OCI-LY7 (cell line): ENCODE results near the gene JOSD2. TPM values are rescaled to one million over a fixed set of nuclear protein-coding genes. Genes with fewer than 3 reads are reported as not detected.

Source experiments
- BruUV-seq: library from RNA; stranded (reverse); fragments of 400-500 nt; replicated peaks from 2 replicates; lab custom pipeline; 2021; lab: Mats Ljungman, UMichigan
- CTCF ChIA-PET: fragments of 300-600 bp; sonication (Branson Sonifier 250); formaldehyde crosslinking; loops from one replicate; lab custom pipeline; 2022; ENCODE audit warnings: antibody characterized with exemption; ENCODE audit not compliant: unreplicated experiment; lab: Charles Lee
- POLR2A ChIA-PET: fragments of 300-600 bp; sonication (Branson Sonifier 250); formaldehyde crosslinking; loops from one replicate; lab custom pipeline; 2022; ENCODE audit warnings: antibody characterized with exemption; lab: Charles Lee
- DNase-seq: peaks from one replicate; pipeline ENCODE4 v3.0.0-alpha.2; 2015; ENCODE audit warnings: low spot score
- H2AFZ ChIP-seq: fragments of 200-600 bp; sonication (generic), shearing (Covaris generic); 2 replicates; pipeline ENCODE4 v1.6.1; 2014; ENCODE audit warnings: mild to moderate bottlenecking, antibody characterized with exemption, low read length, moderate library complexity
- H3K27ac ChIP-seq: fragments of 200-600 bp; sonication (generic); 2 replicates; pipeline ENCODE4 v1.5.1; 2014; ENCODE audit warnings: mixed run types, low read depth, mild to moderate bottlenecking, moderate library complexity, low read length, inconsistent platforms; ENCODE audit not compliant: poor library complexity, severe bottlenecking
- H3K36me3 ChIP-seq: fragments of 200-600 bp; sonication (generic); 2 replicates; pipeline ENCODE4 v1.6.1; 2014; ENCODE audit warnings: mild to moderate bottlenecking, antibody characterized with exemption, low read length, moderate library complexity, mixed read lengths; ENCODE audit not compliant: insufficient read depth
- H3K4me1 ChIP-seq: fragments of 200-600 bp; sonication (generic); 2 replicates; pipeline ENCODE4 v1.5.1; 2014; ENCODE audit warnings: mild to moderate bottlenecking, low read length; ENCODE audit not compliant: insufficient read depth, poor library complexity, severe bottlenecking
- H3K4me2 ChIP-seq: fragments of 200-600 bp; sonication (generic); 2 replicates; pipeline ENCODE4 v1.6.1; 2014; ENCODE audit warnings: mild to moderate bottlenecking, low read length
- H3K4me3 ChIP-seq: fragments of 200-600 bp; sonication (generic); 2 replicates; pipeline ENCODE4 v1.5.1; 2014; ENCODE audit warnings: mild to moderate bottlenecking, low read depth, low read length; ENCODE audit not compliant: poor library complexity, severe bottlenecking
- H3K79me2 ChIP-seq: fragments of 200-600 bp; sonication (generic); 2 replicates; pipeline ENCODE4 v1.6.1; 2016; ENCODE audit warnings: low read depth, mild to moderate bottlenecking, low read length, moderate library complexity, mixed read lengths; ENCODE audit not compliant: insufficient read depth
- H3K9me2 ChIP-seq: fragments of 200-600 bp; sonication (generic); 2 replicates; pipeline ENCODE4 v1.6.1; 2016; ENCODE audit warnings: mild to moderate bottlenecking, low read length, mixed read lengths; ENCODE audit not compliant: insufficient read depth
- H3K9me3 ChIP-seq: fragments of 200-600 bp; sonication (generic); 2 replicates; pipeline ENCODE4 v1.6.1; 2014; ENCODE audit warnings: mild to moderate bottlenecking, mixed run types, low read length, mixed read lengths
- H4K20me1 ChIP-seq: fragments of 200-600 bp; sonication (generic); 2 replicates; pipeline ENCODE4 v1.6.1; 2014; ENCODE audit warnings: mild to moderate bottlenecking, antibody characterized with exemption, low read length, moderate library complexity, mixed read lengths; ENCODE audit not compliant: insufficient read depth
- EZH2phosphoT487 ChIP-seq: fragments of 200-600 bp; sonication (generic); IDR thresholded peaks from 2 replicates; pipeline ENCODE4 v1.6.1; 2018; ENCODE audit warnings: low read depth, borderline replicate concordance, mild to moderate bottlenecking, mixed run types, antibody characterized with exemption, low read length, moderate library complexity, mixed read lengths
- intact Hi-C: fragments of 100-400 bp; cut with micrococcal nuclease; formaldehyde crosslinking; loops from one replicate; pipeline ENCODE4 v1.10.0; 2022; ENCODE audit not compliant: unreplicated experiment
- total RNA-seq, 2 experiments: library from RNA; depleted of rRNA in 1 of 2; stranded (reverse); fragments of >200 nt in 1 of 2; shearing (Covaris generic) in 1 of 2; gene quantifications; 2 replicates each; pipeline ENCODE4 v1.2.3, GENCODE V29; 2014 to 2022
- TF ChIP-seq, protein P1 (sequence below): fragments of 200-600 bp; sonication (generic); conservative IDR thresholded peaks from 2 replicates; pipeline ENCODE4 v1.5.1; 2014; ENCODE audit warnings: mild to moderate bottlenecking, antibody characterized with exemption, low read length, moderate library complexity, mixed read lengths

Gene JOSD2
- total RNA-seq, 2 experiments from 2014 or later, result 13.0 to 17.8 TPM

DNA sequence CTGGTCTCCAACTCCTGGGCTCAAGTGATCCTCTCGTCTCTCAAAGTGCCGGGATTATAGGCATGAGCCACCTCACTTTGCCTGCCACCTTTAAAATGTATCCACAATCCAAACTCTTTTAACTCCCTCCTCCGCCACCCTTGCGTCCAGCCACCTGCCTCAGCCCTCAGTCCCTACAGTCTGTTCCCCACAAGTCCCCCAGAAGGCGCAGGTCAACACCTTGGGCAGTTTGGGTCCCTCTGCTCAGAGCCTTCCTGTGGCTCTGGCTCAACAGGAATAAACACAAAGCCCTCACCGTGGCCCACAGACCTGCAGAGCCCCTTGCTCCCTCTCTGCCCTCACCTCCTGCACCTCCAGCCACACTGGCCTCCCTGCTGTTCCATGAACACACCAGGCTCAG lies 42.2 kb downstream of the JOSD2 start:
- Histone ChIP-seq H3K79me2 (no peaks in the 10 kb centered on the region), H4K20me1 (no peaks in the 10 kb centered on the region), H3K4me1 (no peaks in the 10 kb centered on the region), H3K9me2 (no peaks in the 10 kb centered on the region), H3K4me2 (no peak overlapping the region), H3K27ac (no peak overlapping the region), H3K36me3 (no peaks in the 10 kb centered on the region), H3K4me3 (no peak overlapping the region), H3K9me3 (no peaks in the 10 kb centered on the region), H2AFZ (no peak overlapping the region)
- no peak for DNase-seq
- TF ChIP-seq, protein P1, sequence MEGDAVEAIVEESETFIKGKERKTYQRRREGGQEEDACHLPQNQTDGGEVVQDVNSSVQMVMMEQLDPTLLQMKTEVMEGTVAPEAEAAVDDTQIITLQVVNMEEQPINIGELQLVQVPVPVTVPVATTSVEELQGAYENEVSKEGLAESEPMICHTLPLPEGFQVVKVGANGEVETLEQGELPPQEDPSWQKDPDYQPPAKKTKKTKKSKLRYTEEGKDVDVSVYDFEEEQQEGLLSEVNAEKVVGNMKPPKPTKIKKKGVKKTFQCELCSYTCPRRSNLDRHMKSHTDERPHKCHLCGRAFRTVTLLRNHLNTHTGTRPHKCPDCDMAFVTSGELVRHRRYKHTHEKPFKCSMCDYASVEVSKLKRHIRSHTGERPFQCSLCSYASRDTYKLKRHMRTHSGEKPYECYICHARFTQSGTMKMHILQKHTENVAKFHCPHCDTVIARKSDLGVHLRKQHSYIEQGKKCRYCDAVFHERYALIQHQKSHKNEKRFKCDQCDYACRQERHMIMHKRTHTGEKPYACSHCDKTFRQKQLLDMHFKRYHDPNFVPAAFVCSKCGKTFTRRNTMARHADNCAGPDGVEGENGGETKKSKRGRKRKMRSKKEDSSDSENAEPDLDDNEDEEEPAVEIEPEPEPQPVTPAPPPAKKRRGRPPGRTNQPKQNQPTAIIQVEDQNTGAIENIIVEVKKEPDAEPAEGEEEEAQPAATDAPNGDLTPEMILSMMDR, result no peak
- no peak for TF ChIP-seq EZH2phosphoT487
- intact Hi-C loops, result no loop called here
- ChIA-PET CTCF (no interaction called here), POLR2A (no interaction called here)
- no TSS peak for BruUV-seq

- Histone ChIP-seq H4K20me1 (no peaks in the 10 kb centered on the region), H3K9me3 (no peaks in the 10 kb centered on the region), H3K79me2 (no peaks in the 10 kb centered on the region), H3K36me3 (no peaks in the 10 kb centered on the region), H2AFZ (no peak overlapping the region), H3K9me2 (no peaks in the 10 kb centered on the region), H3K27ac (no peak overlapping the region), H3K4me1 (no peaks in the 10 kb centered on the region), H3K4me3 (no peak overlapping the region), H3K4me2 (no peak overlapping the region)
- no TSS peak for BruUV-seq
- intact Hi-C loops, result no loop called here
- CTCF ChIA-PET, result no interaction called here
- POLR2A ChIA-PET, result no interaction called here
- DNase-seq, result no peak
- TF ChIP-seq EZH2phosphoT487, result no peak
- TF ChIP-seq, protein P1, result no peak
These were observed 43.4 kb downstream of the JOSD2 start for GRCh38 chr19:50467566-50467965.

GRCh38 chr19:50466706-50467039 lies 44.3 kb downstream of the JOSD2 start:
- no peak overlapping the region for H3K4me2 ChIP-seq
- CTCF ChIA-PET, result interaction anchor here (0.6 kb wide), 1 partner anchor 99 kb away, joined by 3 read pairs; no protein-coding TSS in a partner anchor
- H4K20me1 ChIP-seq, result no peaks in the 10 kb centered on the region
- H3K27ac ChIP-seq, result no peak overlapping the region
- DNase-seq, result no peak
- intact Hi-C loops, result no loop called here
- no peaks in the 10 kb centered on the region for H3K79me2 ChIP-seq
- H3K36me3 ChIP-seq, result no peaks in the 10 kb centered on the region
- no peak overlapping the region for H2AFZ ChIP-seq
- peaks cover under 1% of the 10 kb centered on the region for H3K4me1 ChIP-seq
- H3K9me3 ChIP-seq, result no peaks in the 10 kb centered on the region
- POLR2A ChIA-PET, result no interaction called here
- no peaks in the 10 kb centered on the region for H3K9me2 ChIP-seq
- TF ChIP-seq EZH2phosphoT487, result no peak
- TF ChIP-seq, protein P1, result no peak
- BruUV-seq, result no TSS peak
- H3K4me3 ChIP-seq, result no peak overlapping the region
